ENCODE results near the gene FOXO3.

DNA sequence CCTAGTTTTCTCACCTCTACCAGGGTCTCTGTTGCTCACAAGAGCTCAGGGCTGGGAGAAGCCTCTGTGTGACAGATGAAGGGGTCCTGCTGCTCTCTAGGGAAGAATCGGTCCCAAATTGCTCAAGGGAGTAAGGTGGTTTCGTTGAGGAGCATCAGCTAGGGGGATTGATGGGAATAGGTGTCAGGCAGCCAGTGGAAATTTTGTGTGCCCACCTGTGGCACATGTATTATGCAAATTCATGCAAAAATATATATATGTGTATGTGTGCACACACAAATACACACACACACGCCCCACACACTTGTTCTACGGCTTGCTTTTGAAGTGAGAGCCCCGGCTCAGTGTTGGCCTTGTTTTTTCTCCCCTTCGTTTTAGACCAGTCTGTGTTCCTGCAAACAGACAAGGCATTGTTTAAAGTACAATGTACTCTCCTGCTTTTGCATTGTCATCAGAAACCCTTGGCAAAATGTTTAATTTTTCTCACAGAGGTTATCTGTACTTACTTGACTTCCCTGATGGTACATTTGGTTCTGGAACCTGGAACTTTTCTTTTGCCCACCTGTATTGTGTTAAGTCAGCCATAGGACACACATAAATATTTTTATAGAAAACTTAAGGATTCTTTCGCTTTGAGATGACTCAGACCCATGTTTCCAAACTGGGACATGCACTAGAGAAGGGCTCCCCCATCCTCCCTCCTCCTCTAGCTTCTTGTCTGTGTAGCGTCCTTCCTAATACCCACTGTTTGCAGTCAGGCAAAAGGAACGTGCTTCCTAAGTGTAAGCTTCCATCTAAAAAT lies 26.7 kb downstream of the FOXO3 start:
- TF ChIP-seq, protein P1, sequence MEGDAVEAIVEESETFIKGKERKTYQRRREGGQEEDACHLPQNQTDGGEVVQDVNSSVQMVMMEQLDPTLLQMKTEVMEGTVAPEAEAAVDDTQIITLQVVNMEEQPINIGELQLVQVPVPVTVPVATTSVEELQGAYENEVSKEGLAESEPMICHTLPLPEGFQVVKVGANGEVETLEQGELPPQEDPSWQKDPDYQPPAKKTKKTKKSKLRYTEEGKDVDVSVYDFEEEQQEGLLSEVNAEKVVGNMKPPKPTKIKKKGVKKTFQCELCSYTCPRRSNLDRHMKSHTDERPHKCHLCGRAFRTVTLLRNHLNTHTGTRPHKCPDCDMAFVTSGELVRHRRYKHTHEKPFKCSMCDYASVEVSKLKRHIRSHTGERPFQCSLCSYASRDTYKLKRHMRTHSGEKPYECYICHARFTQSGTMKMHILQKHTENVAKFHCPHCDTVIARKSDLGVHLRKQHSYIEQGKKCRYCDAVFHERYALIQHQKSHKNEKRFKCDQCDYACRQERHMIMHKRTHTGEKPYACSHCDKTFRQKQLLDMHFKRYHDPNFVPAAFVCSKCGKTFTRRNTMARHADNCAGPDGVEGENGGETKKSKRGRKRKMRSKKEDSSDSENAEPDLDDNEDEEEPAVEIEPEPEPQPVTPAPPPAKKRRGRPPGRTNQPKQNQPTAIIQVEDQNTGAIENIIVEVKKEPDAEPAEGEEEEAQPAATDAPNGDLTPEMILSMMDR (IDR thresholded peaks at IDR 0.05): no peak
- TF ChIP-seq POLR2A (IDR thresholded peaks at IDR 0.05): no peak

Data from breast epithelium (tissue), 3 donors.